Nephron (organoid): ENCODE results near the gene FAM149B1.

ENCODE experiments used
- H3K27ac Mint-ChIP-seq, 3 experiments: 2 replicates each; pipeline ENCODE4 v1.8.0; 2020; ENCODE audit warnings: mixed read lengths in 3 of 3, mild to moderate bottlenecking in 2 of 3, moderate library complexity in 1 of 3
- H3K27me3 Mint-ChIP-seq: 2 replicates; pipeline ENCODE4 v1.8.0; 2021; ENCODE audit warnings: low read depth, mild to moderate bottlenecking, moderate library complexity, mixed read lengths
- H3K36me3 Mint-ChIP-seq: 2 replicates; pipeline ENCODE4 v1.8.0; 2020; ENCODE audit warnings: low read depth, mixed read lengths
- H3K4me1 Mint-ChIP-seq: 2 replicates; pipeline ENCODE4 v1.8.0; 2020; ENCODE audit warnings: mixed read lengths
- H3K4me3 Mint-ChIP-seq, 3 experiments: 2 replicates each; pipeline ENCODE4 v1.8.0; 2020; ENCODE audit warnings: mild to moderate bottlenecking in 3 of 3, mixed read lengths in 3 of 3, moderate library complexity in 2 of 3
- H3K9me3 Mint-ChIP-seq: 2 replicates; pipeline ENCODE4 v1.8.0; 2020; ENCODE audit warnings: mixed read lengths
- TF ChIP-seq, protein P1 (sequence below), 3 experiments: fragments of 200-600 bp; sonication (generic); IDR thresholded peaks; one replicate each; pipeline ENCODE4 v1.5.0; 2021; ENCODE audit warnings: antibody characterized with exemption in 3 of 3; ENCODE audit not compliant: unreplicated experiment in 3 of 3

FAM149B1 gene

GRCh38 chr10:73152009-73152408 lies 15.9 kb upstream of the FAM149B1 start:
- H3K4me1 Mint-ChIP-seq: no peaks in the 10 kb centered on the region
- peaks cover 3% of the 10 kb centered on the region for H3K9me3 Mint-ChIP-seq
- no peak overlapping the region for H3K27ac Mint-ChIP-seq
- no peaks in the 10 kb centered on the region for H3K27me3 Mint-ChIP-seq
- TF ChIP-seq, protein P1, sequence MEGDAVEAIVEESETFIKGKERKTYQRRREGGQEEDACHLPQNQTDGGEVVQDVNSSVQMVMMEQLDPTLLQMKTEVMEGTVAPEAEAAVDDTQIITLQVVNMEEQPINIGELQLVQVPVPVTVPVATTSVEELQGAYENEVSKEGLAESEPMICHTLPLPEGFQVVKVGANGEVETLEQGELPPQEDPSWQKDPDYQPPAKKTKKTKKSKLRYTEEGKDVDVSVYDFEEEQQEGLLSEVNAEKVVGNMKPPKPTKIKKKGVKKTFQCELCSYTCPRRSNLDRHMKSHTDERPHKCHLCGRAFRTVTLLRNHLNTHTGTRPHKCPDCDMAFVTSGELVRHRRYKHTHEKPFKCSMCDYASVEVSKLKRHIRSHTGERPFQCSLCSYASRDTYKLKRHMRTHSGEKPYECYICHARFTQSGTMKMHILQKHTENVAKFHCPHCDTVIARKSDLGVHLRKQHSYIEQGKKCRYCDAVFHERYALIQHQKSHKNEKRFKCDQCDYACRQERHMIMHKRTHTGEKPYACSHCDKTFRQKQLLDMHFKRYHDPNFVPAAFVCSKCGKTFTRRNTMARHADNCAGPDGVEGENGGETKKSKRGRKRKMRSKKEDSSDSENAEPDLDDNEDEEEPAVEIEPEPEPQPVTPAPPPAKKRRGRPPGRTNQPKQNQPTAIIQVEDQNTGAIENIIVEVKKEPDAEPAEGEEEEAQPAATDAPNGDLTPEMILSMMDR (IDR thresholded peaks at IDR 0.05; ENCODE audit: unreplicated experiment in 3 of 3): no peak
- peaks cover 66% of the 10 kb centered on the region for H3K36me3 Mint-ChIP-seq
- H3K4me3 Mint-ChIP-seq: no peak overlapping the region

- Mint-ChIP-seq H3K27me3 (no peaks in the 10 kb centered on the region), H3K9me3 (peaks cover 9% of the 10 kb centered on the region), H3K4me3 (no peak overlapping the region), H3K4me1 (no peaks in the 10 kb centered on the region), H3K36me3 (peaks cover 54% of the 10 kb centered on the region), H3K27ac (no peak overlapping the region)
- TF ChIP-seq, protein P1 (IDR thresholded peaks at IDR 0.05; ENCODE audit: unreplicated experiment in 3 of 3): no peak
These were observed 11.9 kb upstream of the FAM149B1 start for GRCh38 chr10:73156054-73156453.

GRCh38 chr10:73159038-73159648 lies 8.8 kb upstream of the FAM149B1 start:
- no peaks in the 10 kb centered on the region for H3K4me1 Mint-ChIP-seq
- TF ChIP-seq, protein P1 (IDR thresholded peaks at IDR 0.05; ENCODE audit: unreplicated experiment in 3 of 3): peak; percentile 73 to 77 (median 76)

GRCh38 chr10:73161079-73161478 lies 6.8 kb upstream of the FAM149B1 start:
- TF ChIP-seq, protein P1 (IDR thresholded peaks at IDR 0.05; ENCODE audit: unreplicated experiment in 3 of 3): no peak
- H3K27ac Mint-ChIP-seq: no peak overlapping the region
- H3K4me3 Mint-ChIP-seq: no peak overlapping the region
- peaks cover 4% of the 10 kb centered on the region for H3K4me1 Mint-ChIP-seq
- H3K27me3 Mint-ChIP-seq: no peaks in the 10 kb centered on the region
- H3K9me3 Mint-ChIP-seq: peaks cover 17% of the 10 kb centered on the region
- peaks cover 62% of the 10 kb centered on the region for H3K36me3 Mint-ChIP-seq

More at GRCh38 chr10:73159038-73159648, 8.8 kb upstream of the FAM149B1 start:
- Mint-ChIP-seq H3K27ac (no peak overlapping the region), H3K36me3 (peaks cover 58% of the 10 kb centered on the region), H3K9me3 (peaks cover 17% of the 10 kb centered on the region), H3K4me3 (no peak overlapping the region), H3K27me3 (no peaks in the 10 kb centered on the region)

- TF ChIP-seq, protein P1 (IDR thresholded peaks at IDR 0.05; ENCODE audit: unreplicated experiment in 3 of 3): no peak
- no peaks in the 10 kb centered on the region for H3K27me3 Mint-ChIP-seq
- H3K9me3 Mint-ChIP-seq: peaks cover 17% of the 10 kb centered on the region
- H3K36me3 Mint-ChIP-seq: peaks cover 62% of the 10 kb centered on the region
- no peak overlapping the region for H3K27ac Mint-ChIP-seq
- H3K4me3 Mint-ChIP-seq: no peak overlapping the region
- H3K4me1 Mint-ChIP-seq: peaks cover 9% of the 10 kb centered on the region
These were observed 6.3 kb upstream of the FAM149B1 start for GRCh38 chr10:73161662-73162061.

GRCh38 chr10:73163096-73163495 lies 4.8 kb upstream of the FAM149B1 start:
- no peak overlapping the region for H3K27ac Mint-ChIP-seq
- no peaks in the 10 kb centered on the region for H3K27me3 Mint-ChIP-seq
- peaks cover 17% of the 10 kb centered on the region for H3K9me3 Mint-ChIP-seq
- H3K36me3 Mint-ChIP-seq: peaks cover 69% of the 10 kb centered on the region
- peaks cover 20% of the 10 kb centered on the region for H3K4me1 Mint-ChIP-seq
- TF ChIP-seq, protein P1 (IDR thresholded peaks at IDR 0.05; ENCODE audit: unreplicated experiment in 3 of 3): no peak
- H3K4me3 Mint-ChIP-seq: no peak overlapping the region
